CD4-positive, alpha-beta T cell treated with Interleukin-15 for 4 hours (primary cell): Measurements from ENCODE around the gene DMP1.
"Not testable (repeated sequence)": the region's sequence is repeated elsewhere in the genome, so short reads cannot be mapped to it uniquely, and the experiment has no call there.

Source experiments
- DNase-seq: peaks from one replicate; pipeline ENCODE4 v3.0.0-alpha.2; 2020; ENCODE audit warnings: low spot score

DMP1 gene

GRCh38 chr4:87680271-87680670, 30.2 kb downstream of the DMP1 start:
- no peak for DNase-seq

GRCh38 chr4:87688316-87688715, 38.2 kb downstream of the DMP1 start:
- DNase-seq: no peak

- DNase-seq: not testable (repeated sequence)
Observed at GRCh38 chr4:87690947-87691346, 40.9 kb downstream of the DMP1 start.

- DNase-seq: not testable (repeated sequence)
Observed at GRCh38 chr4:87692060-87692459, 42.0 kb downstream of the DMP1 start.

- no peak for DNase-seq
Observed at GRCh38 chr4:87697272-87697671, 47.2 kb downstream of the DMP1 start.

- DNase-seq: no peak
Observed at GRCh38 chr4:87697945-87698344, 47.9 kb downstream of the DMP1 start.

GRCh38 chr4:87698394-87698793, 48.3 kb downstream of the DMP1 start:
- no peak for DNase-seq

- DNase-seq: no peak
Observed at GRCh38 chr4:87704001-87704400, 53.9 kb downstream of the DMP1 start.

- DNase-seq: no peak
Observed at GRCh38 chr4:87707279-87707918, 57.3 kb downstream of the DMP1 start.
